Motor neuron (in vitro differentiated cells): ENCODE data around the gene AUTS2. TPM values are rescaled to one million over a fixed set of nuclear protein-coding genes. Genes with fewer than 3 reads are reported as not detected.
A peak's percentile ranks its signal among the peaks of the same experiment; 100 is the strongest.

Source experiments
- ATAC-seq, 8 experiments: fragments of 200-7000 bp; cut with Tn5 transposase; replicated peaks in 6 of 8; 2 replicates each; pipeline ENCODE4 v1.8.0; 2021; ENCODE audit warnings: mild to moderate bottlenecking in 8 of 8, moderate library complexity in 8 of 8
- H3K27ac ChIP-seq, 2 donors: fragments of 250-450 bp; sonication (Bioruptor Pico); 2 replicates each; pipeline ENCODE4 v1.9.0; 2021; ENCODE audit warnings: antibody characterized with exemption in 2 of 2, mild to moderate bottlenecking in 2 of 2, moderate library complexity in 1 of 2
- H3K4me1 ChIP-seq, 2 donors: fragments of 250-450 bp; sonication (Bioruptor Pico); replicated peaks in 1 of 2; 2 replicates each; pipeline ENCODE4 v1.6.1; 2021; ENCODE audit warnings: antibody characterized with exemption in 2 of 2, mild to moderate bottlenecking in 2 of 2, moderate library complexity in 1 of 2
- H3K4me3 ChIP-seq, 5 donors: fragments of 250-450 bp; sonication (Bioruptor Pico); 2 replicates each; pipeline ENCODE4 v1.9.0; 2021; ENCODE audit warnings: antibody characterized with exemption in 5 of 5, mild to moderate bottlenecking in 5 of 5, moderate library complexity in 4 of 5
- WGBS, 10 experiments: fragments of 450-650 bp; shearing (Covaris generic); methylation state at CpG; one replicate each; pipeline ENCODE4 v1.0.0; 2022; 5-methylcytosine and 5-hydroxymethylcytosine counted together
- in situ Hi-C, 9 experiments: fragments of 400-800 bp; cut with MboI; loops; one replicate each; pipeline ENCODE4 v1.15.0; 2021; ENCODE audit warnings: low sequenced_read_pairs in 9 of 9, low pct_unique_long_range_greater_than_20kb in 2 of 9; ENCODE audit not compliant: unreplicated experiment in 9 of 9
- total RNA-seq, 8 experiments: library from RNA; unstranded; fragments of 300-600 nt; gene quantifications; 2 replicates each; pipeline versions ENCODE4 v1.2.3 to v1.2.4, GENCODE V29; 2022

The AUTS2 gene
- total RNA-seq, 8 experiments from 2014 or later = 0.49 to 68.6 (median 32.2) TPM

DNA sequence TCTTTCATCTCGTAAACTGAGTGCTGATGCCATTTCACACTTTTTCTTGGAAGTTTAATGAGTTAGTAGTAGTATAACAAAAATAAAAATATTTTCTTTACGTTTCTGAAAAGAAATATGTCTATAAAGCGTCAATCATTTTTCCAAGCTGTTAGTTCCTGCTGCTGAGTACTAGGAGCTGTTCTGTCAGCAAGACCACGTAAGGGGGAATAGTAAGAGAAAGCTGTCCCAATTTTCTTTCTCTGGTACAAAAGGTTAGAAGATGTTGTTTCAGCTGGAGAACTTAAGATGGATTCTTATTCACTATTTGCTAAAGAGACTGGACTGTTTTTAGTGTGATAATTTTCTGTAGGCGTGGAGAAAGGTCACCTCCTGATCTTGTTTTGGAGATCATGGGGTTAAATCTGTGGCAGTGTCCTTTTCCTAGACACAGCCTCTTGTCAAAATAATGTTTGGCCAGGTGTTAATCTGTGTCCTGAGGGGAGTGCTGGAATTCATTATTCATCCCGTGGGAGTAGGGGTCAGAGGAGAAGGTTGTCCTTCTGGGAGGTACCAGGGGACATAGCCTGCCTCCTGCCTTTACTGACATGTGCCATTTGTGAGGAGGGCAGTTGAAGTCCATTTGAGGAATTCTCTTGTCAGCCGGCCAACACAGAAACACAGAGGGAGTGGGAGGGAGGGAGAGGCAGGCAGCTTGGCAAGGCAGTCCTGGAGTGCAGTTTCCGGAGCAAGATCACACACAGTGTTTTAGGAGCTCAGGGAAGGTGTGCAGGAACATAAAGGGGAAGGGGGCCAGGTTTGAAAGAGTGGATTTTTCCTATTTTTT lies 368.7 kb downstream of the AUTS2 start:
- no peak overlapping the region for H3K4me3 ChIP-seq
- H3K4me1 ChIP-seq = peaks cover 39 to 40% of the 10 kb centered on the region in 2 donors
- ATAC-seq = peak in 6 of 8 experiments; percentile 30 to 58 (median 46)
- H3K27ac ChIP-seq = no peak overlapping the region
- WGBS, 10 experiments = 0 to 73% (median 56%) methylated on average over 1 to 8 of the region's 8 CpGs
- in situ Hi-C loops = no loop called here

DNA sequence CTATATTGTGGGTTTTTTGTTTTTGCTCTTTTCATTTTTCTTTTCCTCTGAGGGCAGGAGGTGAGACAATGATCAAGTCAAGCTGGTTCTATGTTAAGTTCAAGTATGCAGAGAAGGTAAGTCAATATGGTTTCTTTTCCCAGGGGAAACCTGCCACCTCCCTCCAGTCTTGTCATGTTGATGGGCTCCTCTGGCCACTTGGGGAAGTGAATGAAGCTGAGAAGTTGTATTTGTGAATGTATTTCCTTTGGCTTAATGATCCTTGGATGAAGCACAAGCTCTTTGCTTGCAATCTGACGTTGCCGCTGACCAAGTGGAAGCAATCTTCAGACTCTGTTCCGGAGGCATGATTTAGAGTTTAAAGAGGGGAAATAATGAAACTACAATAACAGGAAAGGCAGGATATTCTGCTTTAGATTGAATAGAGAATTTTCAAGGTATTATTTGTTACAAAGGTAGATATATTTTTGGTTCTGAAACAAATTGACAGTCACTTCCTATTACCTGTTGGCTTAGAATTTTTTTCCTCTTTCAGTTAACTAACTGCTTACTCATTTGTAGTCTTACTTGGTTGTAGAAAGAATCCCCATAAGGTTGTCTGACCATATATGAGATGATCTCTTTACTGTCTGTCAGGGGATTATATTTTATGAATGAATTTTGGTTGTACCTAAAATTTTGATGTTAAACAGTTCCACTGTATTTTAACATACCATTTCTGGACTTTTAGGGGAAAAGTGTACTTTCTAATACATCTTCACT lies 369.6 kb downstream of the AUTS2 start:
- 14 to 83% (median 67%) methylated on average over 1 to 3 of the region's 3 CpGs; no CpG with 5 or more reads in 3 of the 10 experiments for WGBS, 10 experiments
- Histone ChIP-seq H3K4me1 (peaks cover 30 to 31% of the 10 kb centered on the region in 2 donors), H3K27ac (no peak overlapping the region), H3K4me3 (no peak overlapping the region)
- peak in 4 of 8 experiments; percentile 10 to 33 (median 29) for ATAC-seq
- in situ Hi-C loops = no loop called here

DNA sequence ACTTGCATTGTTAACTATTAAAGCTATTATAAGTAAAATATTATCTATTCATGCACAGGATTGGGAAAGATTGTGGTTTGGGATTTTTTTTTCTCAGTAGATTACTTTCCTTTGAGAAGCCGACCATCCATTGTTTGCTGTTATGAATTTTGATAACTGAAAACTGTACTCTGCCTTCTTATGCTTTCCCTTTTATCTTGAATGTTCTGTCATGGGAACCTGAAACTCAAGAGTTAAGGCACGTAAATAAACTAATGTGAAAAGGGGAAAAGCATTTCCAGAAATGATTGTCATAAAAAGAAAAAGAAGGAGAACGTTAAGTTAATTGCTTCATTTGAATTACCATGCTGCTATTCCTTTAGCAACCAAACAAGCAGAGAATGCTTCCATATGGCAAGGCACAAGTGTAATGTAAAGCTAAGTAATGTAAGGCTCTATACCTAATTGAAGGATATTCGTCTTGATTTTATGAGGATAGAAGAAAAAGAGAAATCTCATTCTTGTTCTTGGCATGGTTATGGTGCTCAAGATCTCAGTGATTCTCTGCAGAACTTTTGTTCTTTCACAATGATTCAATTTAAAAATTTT lies 370.8 kb downstream of the AUTS2 start:
- Histone ChIP-seq H3K4me3 (no peak overlapping the region), H3K4me1 (peaks cover 21 to 22% of the 10 kb centered on the region in 2 donors), H3K27ac (no peak overlapping the region)
- no peak for ATAC-seq
- WGBS, 10 experiments = 3 to 78% (median 62%) methylated on average over 2 to 4 of the region's 4 CpGs
- in situ Hi-C loops = no loop called here

DNA sequence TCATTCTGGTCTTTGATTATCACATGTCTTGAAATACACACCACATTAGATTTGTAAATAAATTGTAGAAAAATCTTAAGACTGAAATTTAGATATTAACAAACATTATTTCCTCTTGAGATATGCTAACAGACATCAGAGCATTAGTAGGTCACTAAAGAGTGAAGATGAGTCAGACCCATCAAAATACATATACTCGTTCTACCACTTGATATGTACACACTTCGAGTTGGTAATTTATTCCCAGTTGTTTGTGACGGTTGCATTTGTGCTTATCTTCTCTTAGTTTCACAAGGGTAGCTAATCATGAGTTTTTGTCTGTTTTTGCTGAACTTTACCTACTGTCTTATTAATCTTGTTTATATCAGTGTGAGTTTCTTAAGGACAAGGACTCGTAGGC lies 383.4 kb downstream of the AUTS2 start:
- WGBS, 10 experiments = 34 to 100% (median 81%) methylated on average over 1 to 4 of the region's 4 CpGs
- in situ Hi-C loops = no loop called here

DNA sequence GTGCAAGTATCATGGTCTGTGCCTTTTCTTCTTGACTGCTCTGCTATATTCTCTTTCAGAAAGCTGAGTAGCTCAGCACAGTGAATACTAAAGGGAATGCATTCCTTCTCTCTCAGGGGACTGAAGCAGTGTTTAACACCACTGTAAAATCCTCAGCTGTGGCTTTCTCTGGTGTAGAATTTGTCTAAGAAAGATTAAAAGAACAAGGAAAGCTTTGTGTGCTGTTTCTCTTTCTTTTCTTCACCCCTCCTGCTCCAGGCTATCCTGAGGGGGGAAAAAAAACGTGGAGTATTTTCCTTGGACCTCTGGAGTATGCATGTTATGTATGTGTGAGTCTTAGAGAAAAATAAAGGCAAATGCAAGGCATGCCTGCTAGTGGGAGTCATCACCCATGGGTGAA lies 383.9 kb downstream of the AUTS2 start:
- H3K27ac ChIP-seq = no peak overlapping the region

More for the DNA sequence above, 383.4 kb downstream of the AUTS2 start:
- peaks cover 0 to 3% of the 10 kb centered on the region in 2 donors for H3K4me1 ChIP-seq
- no peak overlapping the region for H3K4me3 ChIP-seq
- ATAC-seq = peak in 2 of 8 experiments; percentile 27 to 38
- H3K27ac ChIP-seq = no peak overlapping the region

DNA sequence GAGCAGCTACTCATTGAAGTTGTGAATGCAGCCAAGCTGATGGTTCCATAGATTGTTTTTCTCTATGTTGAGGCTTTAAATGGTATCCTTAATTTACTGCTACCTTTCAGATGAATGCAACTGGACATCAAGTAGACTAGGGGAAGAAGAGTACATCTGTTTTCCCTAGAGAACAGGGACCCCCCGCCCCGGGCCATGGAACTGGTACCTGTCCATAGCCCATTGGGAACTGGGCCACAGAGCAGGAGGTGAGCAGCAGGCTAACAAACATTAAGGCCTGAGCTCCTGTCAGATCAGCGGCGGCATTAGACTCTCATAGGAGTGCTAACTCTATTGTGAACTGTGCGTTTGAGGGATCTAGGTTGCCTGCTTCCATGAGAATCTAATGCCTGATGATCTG lies 391.3 kb downstream of the AUTS2 start:
- in situ Hi-C loops = no loop called here

More for the DNA sequence above, 383.9 kb downstream of the AUTS2 start:
- in situ Hi-C loops = no loop called here
- Histone ChIP-seq H3K4me3 (no peak overlapping the region), H3K4me1 (peaks cover 0 to 3% of the 10 kb centered on the region in 2 donors)
- 0 to 20% (median 12%) methylated on average over 1 of the region's 1 CpG; no CpG with 5 or more reads in 6 of the 10 experiments for WGBS, 10 experiments
- ATAC-seq = peak in 5 of 8 experiments; percentile 53 to 88 (median 68)

DNA sequence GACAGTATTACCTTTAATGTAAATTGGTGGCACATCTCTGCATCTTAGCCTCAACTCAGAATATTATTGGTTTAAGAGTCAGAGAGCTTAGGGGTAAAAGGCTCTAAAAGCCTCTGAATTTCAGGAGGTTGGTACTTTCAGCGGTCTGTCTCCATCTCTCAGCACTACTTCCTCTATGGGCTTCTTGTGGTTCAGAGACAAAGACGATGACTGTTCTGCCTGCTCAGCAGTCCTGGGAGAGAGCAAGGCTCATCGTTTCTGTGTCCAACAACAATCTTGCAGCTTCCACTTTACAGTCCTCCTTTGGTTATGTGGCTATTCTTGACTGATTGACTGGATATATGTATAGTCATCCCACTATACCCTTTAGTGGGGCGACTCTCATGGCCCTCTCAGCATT lies 394.7 kb downstream of the AUTS2 start:
- ATAC-seq = no peak
- 0 to 89% (median 80%) methylated on average over 1 to 4 of the region's 4 CpGs; no CpG with 5 or more reads in 3 of the 10 experiments for WGBS, 10 experiments
- Histone ChIP-seq H3K4me1 (peaks cover 8 to 20% of the 10 kb centered on the region in 2 donors), H3K4me3 (no peak overlapping the region), H3K27ac (no peak overlapping the region)
- in situ Hi-C loops = no loop called here

More for the DNA sequence above, 391.3 kb downstream of the AUTS2 start:
- Histone ChIP-seq H3K4me3 (no peak overlapping the region), H3K27ac (no peak overlapping the region), H3K4me1 (no peaks in the 10 kb centered on the region)
- ATAC-seq = no peak
- 60 to 94% (median 73%) methylated on average over 1 to 5 of the region's 5 CpGs; no CpG with 5 or more reads in 7 of the 10 experiments for WGBS, 10 experiments

DNA sequence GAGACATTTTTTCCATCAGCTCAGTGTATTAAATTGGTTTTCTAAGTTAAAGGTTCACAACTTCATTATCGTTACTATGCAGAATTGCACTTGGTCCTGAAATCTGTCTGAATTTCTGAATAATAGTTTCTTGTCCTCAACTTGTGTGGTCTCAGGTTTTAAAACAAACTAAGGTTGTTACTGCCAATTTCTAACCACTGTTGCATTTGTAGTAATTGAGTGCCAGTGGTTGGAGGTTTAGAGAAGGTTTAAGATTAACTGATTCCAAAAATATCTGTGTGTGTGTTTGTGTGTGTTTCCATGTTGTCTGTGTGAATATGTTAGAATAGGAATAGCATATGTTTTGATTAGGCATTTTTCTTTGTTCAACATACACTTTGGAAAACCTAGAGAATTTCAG lies 395.9 kb downstream of the AUTS2 start:
- in situ Hi-C loops = no loop called here
- 71 to 100% (median 100%) methylated on average over 1 of the region's 1 CpG; no CpG with 5 or more reads in 5 of the 10 experiments for WGBS, 10 experiments
- no peak for ATAC-seq
- H3K27ac ChIP-seq = no peak overlapping the region
- peaks cover 8 to 20% of the 10 kb centered on the region in 2 donors for H3K4me1 ChIP-seq
- no peak overlapping the region for H3K4me3 ChIP-seq

DNA sequence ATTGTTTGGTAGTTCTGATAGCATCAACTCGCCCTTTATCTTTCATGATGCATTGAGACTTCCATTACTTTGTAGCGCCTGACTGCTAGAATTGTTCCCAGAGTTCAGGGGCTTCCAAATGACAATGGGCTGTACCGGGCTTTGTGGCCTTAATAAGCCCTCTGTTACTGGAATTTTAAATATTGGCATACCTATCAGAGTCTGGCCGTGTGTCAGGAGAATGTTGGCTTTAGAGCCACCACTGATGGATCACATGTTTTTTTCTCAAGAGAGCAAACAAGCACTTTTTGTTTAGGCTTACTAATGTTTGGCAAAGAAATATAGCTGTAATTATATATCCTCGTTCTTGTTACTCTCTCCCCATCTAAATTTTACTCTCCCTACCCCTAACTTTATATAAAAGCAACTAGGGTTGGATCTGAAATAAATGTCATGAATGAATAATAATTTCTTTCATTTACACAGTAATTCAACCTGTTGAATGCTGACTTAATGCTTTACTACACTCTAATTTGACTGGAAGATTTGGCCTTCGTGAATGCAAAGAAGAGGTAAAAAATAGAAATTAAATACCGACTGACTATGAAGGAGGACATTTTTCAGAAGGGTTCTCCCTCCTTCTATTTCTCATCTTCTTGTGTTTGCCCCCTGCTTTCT lies 396.7 kb downstream of the AUTS2 start:
- Histone ChIP-seq H3K4me3 (no peak overlapping the region), H3K4me1 (peaks cover 8 to 20% of the 10 kb centered on the region in 2 donors), H3K27ac (no peak overlapping the region)
- in situ Hi-C loops = no loop called here
- WGBS, 10 experiments = 11 to 90% (median 68%) methylated on average over 2 to 7 of the region's 7 CpGs; no CpG with 5 or more reads in 1 of the 10 experiments
- ATAC-seq = peak in 1 of 8 experiments; percentile 74

DNA sequence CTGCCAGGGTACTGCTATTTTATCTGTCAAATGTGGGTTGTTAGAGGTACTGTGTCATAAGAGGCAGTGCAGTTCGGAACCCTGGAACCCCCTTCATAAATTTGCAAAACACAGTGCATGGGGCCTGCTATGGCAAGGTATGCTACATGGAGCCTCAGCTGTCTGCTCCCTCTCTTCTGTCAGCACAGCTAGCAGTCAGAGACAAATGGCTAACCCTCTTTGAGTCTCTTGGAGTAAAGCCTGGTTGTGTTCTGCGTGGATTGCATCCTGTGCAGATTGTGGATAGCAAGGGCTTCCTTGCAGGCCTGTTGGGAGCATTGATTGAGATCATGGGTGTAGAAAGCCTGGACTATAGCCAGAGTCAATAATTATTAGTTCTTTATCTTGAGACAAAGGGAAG lies 397.8 kb downstream of the AUTS2 start:
- 40 to 83% (median 76%) methylated on average over 1 to 2 of the region's 2 CpGs; no CpG with 5 or more reads in 4 of the 10 experiments for WGBS, 10 experiments
- ATAC-seq = peak in 5 of 8 experiments; percentile 47 to 71 (median 65)
- in situ Hi-C loops = no loop called here
- Histone ChIP-seq H3K27ac (no peak overlapping the region), H3K4me3 (no peak overlapping the region), H3K4me1 (peaks cover 8 to 20% of the 10 kb centered on the region in 2 donors)

DNA sequence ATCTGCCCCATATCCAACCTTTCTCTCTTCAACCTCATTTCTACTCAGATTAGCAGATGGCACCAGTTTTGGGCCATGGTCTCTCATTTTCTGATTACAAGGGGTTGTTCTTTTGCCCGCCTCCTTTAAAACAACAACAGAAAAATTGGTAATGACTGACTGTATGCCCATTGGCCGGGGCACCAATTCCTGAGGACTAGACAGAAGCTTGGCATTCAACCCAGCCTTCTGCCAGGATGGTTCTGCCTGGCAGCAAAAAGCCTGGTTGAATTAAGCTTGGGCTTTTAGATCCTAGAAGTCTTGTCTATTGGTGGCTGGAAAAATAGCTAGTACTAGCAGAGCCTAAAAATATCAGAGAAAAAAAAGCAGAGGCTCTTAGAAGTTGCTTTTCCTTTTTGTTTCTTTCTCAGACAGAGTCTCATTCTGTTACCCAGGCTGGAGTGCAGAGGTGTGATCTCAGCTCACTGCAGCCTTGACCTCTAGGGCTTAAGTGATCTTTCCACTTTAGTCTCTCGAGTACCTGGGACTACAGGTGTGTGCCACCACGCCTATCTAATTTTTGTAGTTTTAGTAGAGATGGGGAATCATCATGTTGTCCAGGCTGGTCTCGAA lies 402.6 kb downstream of the AUTS2 start:
- H3K4me3 ChIP-seq = no peak overlapping the region
- in situ Hi-C loops = no loop called here
- H3K4me1 ChIP-seq = peaks cover 4 to 17% of the 10 kb centered on the region in 2 donors
- ATAC-seq = no peak
- no peak overlapping the region for H3K27ac ChIP-seq
- 42 to 100% (median 87%) methylated on average over 1 to 4 of the region's 5 CpGs; no CpG with 5 or more reads in 2 of the 10 experiments for WGBS, 10 experiments

DNA sequence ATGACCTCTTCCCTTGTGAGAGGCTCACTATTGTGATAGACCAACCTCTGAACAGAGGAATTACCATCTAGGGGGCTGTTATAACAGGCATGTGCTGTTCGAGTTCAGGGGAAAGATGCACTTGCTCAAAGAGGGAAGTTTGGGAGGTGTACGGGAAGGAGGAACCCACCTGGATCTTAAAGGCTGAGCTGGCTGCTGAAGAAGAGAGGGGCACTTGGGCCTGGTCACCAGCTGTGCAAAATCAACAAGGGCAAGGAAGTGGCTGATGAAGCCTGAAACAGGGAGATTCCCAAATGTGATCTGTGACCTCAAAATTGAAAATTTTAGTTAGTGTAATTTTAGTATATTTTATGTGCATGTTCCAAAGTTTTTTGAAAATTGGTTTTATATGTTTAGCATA lies 407.2 kb downstream of the AUTS2 start:
- H3K4me3 ChIP-seq = no peak overlapping the region
- H3K27ac ChIP-seq = no peak overlapping the region
- no peak for ATAC-seq
- in situ Hi-C loops = no loop called here
- H3K4me1 ChIP-seq = peaks cover 8 to 11% of the 10 kb centered on the region in 2 donors
- 50 to 100% (median 79%) methylated on average over 1 to 2 of the region's 2 CpGs; no CpG with 5 or more reads in 2 of the 10 experiments for WGBS, 10 experiments
